IMR-90 (cell line): ENCODE results near the gene DIP2C. TPM values are rescaled to one million over a fixed set of nuclear protein-coding genes. Genes with fewer than 3 reads are reported as not detected.

Experiments used
- ATAC-seq: fragments of 200-7000 bp; cut with Tn5 transposase; 2 replicates; pipeline ENCODE4 v1.9.1; 2020; ENCODE audit warnings: low read depth, mild to moderate bottlenecking, moderate library complexity
- BruUV-seq: library from RNA; stranded (reverse); fragments of 400-500 nt; replicated peaks from 2 replicates; lab custom pipeline; 2021; lab: Mats Ljungman, UMichigan
- CTCF ChIA-PET: fragments of 300-600 bp; formaldehyde crosslinking; extraction: SDS; loops from one replicate; lab custom pipeline; 2021; ENCODE audit warnings: antibody characterized with exemption; lab: Yijun Ruan, JAX
- POLR2A ChIA-PET: fragments of 300-600 bp; sonication (Branson Sonifier 250); formaldehyde crosslinking; loops from one replicate; lab custom pipeline; 2022; ENCODE audit warnings: antibody characterized with exemption; ENCODE audit not compliant: unreplicated experiment; lab: Charles Lee
- DNase-seq: peaks from one replicate; pipeline ENCODE4 v3.0.0; 2013
- H2AFZ ChIP-seq: replicated peaks from 2 replicates; pipeline ENCODE3; 2013; ENCODE audit warnings: low read length, mild to moderate bottlenecking; ENCODE audit not compliant: poor library complexity
- H2AK5ac ChIP-seq: 2 replicates; pipeline ENCODE4 v1.6.1; 2013; ENCODE audit warnings: low read depth, low read length, inconsistent platforms
- H2AK9ac ChIP-seq: replicated peaks from 2 replicates; pipeline ENCODE3; 2013; ENCODE audit warnings: mild to moderate bottlenecking, low read depth, low read length, moderate library complexity; ENCODE audit not compliant: poor library complexity
- H2BK120ac ChIP-seq: 2 replicates; pipeline ENCODE4 v1.6.1; 2013; ENCODE audit warnings: low read depth, low read length, inconsistent platforms
- H2BK15ac ChIP-seq: 3 replicates; pipeline ENCODE4 v1.6.1; 2013; ENCODE audit warnings: low read depth, low read length, inconsistent platforms
- H2BK20ac ChIP-seq: 2 replicates; pipeline ENCODE4 v1.6.1; 2013; ENCODE audit warnings: low read depth, mild to moderate bottlenecking, inconsistent platforms, low read length, moderate library complexity
- H2BK5ac ChIP-seq: 2 replicates; pipeline ENCODE4 v1.6.1; 2013; ENCODE audit warnings: mild to moderate bottlenecking, low read depth, low read length, inconsistent platforms; ENCODE audit not compliant: poor library complexity, severe bottlenecking
- H3K14ac ChIP-seq: replicated peaks from 2 replicates; pipeline ENCODE4 v1.6.1; 2013; ENCODE audit warnings: low read depth, low read length, inconsistent platforms
- H3K18ac ChIP-seq: 2 replicates; pipeline ENCODE4 v1.6.1; 2013; ENCODE audit warnings: low read depth, low read length, control low read depth
- H3K23ac ChIP-seq: 2 replicates; pipeline ENCODE4 v1.6.1; 2013; ENCODE audit warnings: low read depth, low read length, inconsistent platforms
- H3K27ac ChIP-seq: 2 replicates; pipeline ENCODE4 v1.5.1; 2013; ENCODE audit warnings: mild to moderate bottlenecking, control low read depth, low read length; ENCODE audit not compliant: insufficient read depth
- H3K27me3 ChIP-seq: 2 replicates; pipeline ENCODE4 v1.6.1; 2013; ENCODE audit warnings: low read length; ENCODE audit not compliant: control insufficient read depth, insufficient read depth
- H3K36me3 ChIP-seq: 2 replicates; pipeline ENCODE4 v1.6.1; 2013; ENCODE audit warnings: low read length, mixed read lengths; ENCODE audit not compliant: control insufficient read depth, insufficient read depth
- H3K4ac ChIP-seq: 2 replicates; pipeline ENCODE4 v1.6.1; 2013; ENCODE audit warnings: low read depth, low read length, inconsistent platforms
- H3K4me1 ChIP-seq: 2 replicates; pipeline ENCODE4 v1.6.1; 2013; ENCODE audit warnings: low read length, mixed read lengths; ENCODE audit not compliant: control insufficient read depth, insufficient read depth
- H3K4me2 ChIP-seq: 2 replicates; pipeline ENCODE4 v1.6.1; 2013; ENCODE audit warnings: low read depth, mild to moderate bottlenecking, control low read depth, low read length, moderate library complexity
- H3K4me3 ChIP-seq: 2 replicates; pipeline ENCODE4 v1.5.1; 2013; ENCODE audit warnings: low read depth, mild to moderate bottlenecking, control low read depth, low read length, moderate library complexity; ENCODE audit not compliant: insufficient read depth
- H3K56ac ChIP-seq: 2 replicates; pipeline ENCODE4 v1.6.1; 2013; ENCODE audit warnings: low read length, inconsistent platforms; ENCODE audit not compliant: insufficient read depth; ENCODE audit errors: extremely low read depth
- H3K79me1 ChIP-seq, 2 experiments: 2 replicates each; pipeline ENCODE4 v1.6.1; 2013; ENCODE audit warnings: low read length in 2 of 2, inconsistent platforms in 1 of 2, low read depth in 1 of 2
- H3K9ac ChIP-seq: 2 replicates; pipeline ENCODE4 v1.6.1; 2013; ENCODE audit warnings: low read depth, low read length, control low read depth
- H3K9me1 ChIP-seq: 2 replicates; pipeline ENCODE4 v1.6.1; 2013; ENCODE audit warnings: low read length, inconsistent platforms; ENCODE audit not compliant: insufficient read depth
- H3K9me3 ChIP-seq: 2 replicates; pipeline ENCODE4 v1.6.1; 2013; ENCODE audit warnings: low read length; ENCODE audit not compliant: control insufficient read depth, insufficient read depth
- H4K20me1 ChIP-seq: 2 replicates; pipeline ENCODE4 v1.6.1; 2013; ENCODE audit warnings: low read length, inconsistent platforms; ENCODE audit not compliant: insufficient read depth
- H4K5ac ChIP-seq: 2 replicates; pipeline ENCODE4 v1.6.1; 2013; ENCODE audit warnings: mild to moderate bottlenecking, low read depth, low read length, control low read depth
- H4K8ac ChIP-seq, 2 experiments: 2 replicates each; pipeline ENCODE4 v1.6.1; 2013; ENCODE audit warnings: low read depth in 2 of 2, low read length in 2 of 2, control low read depth in 1 of 2, inconsistent platforms in 1 of 2
- H4K91ac ChIP-seq: 2 replicates; pipeline ENCODE4 v1.6.1; 2013; ENCODE audit warnings: low read depth, low read length, inconsistent platforms; ENCODE audit not compliant: insufficient read depth
- BHLHE40 ChIP-seq: fragments of 150-350 bp; IDR thresholded peaks from 2 replicates; pipeline ENCODE4 v1.6.1; 2016; ENCODE audit warnings: mild to moderate bottlenecking, low read depth, low read length
- CEBPB ChIP-seq: IDR thresholded peaks from 2 replicates; pipeline ENCODE4 v1.6.1; 2012; ENCODE audit warnings: low read depth, low read length, improper control_type of control experiment
- CHD1 ChIP-seq: IDR thresholded peaks from 2 replicates; pipeline ENCODE4 v1.6.1; 2012; ENCODE audit warnings: low read depth, low read length, improper control_type of control experiment
- CTCF ChIP-seq: conservative IDR thresholded peaks from 2 replicates; pipeline ENCODE4 v1.5.1; 2012; ENCODE audit warnings: mild to moderate bottlenecking, low read depth, low read length, improper control_type of control experiment
- FOS ChIP-seq: fragments of 150-350 bp; IDR thresholded peaks from 2 replicates; pipeline ENCODE4 v1.6.1; 2016; ENCODE audit warnings: low read depth, low read length
- MAFK ChIP-seq: IDR thresholded peaks from 2 replicates; pipeline ENCODE4 v1.6.1; 2012; ENCODE audit warnings: low read depth, low read length, improper control_type of control experiment
- MAZ ChIP-seq: IDR thresholded peaks from 2 replicates; pipeline ENCODE4 v1.6.1; 2012; ENCODE audit warnings: low read depth, mild to moderate bottlenecking, low read length, improper control_type of control experiment, moderate library complexity, borderline replicate concordance
- MXI1 ChIP-seq: IDR thresholded peaks from 2 replicates; pipeline ENCODE4 v1.6.1; 2012; ENCODE audit warnings: low read depth, mild to moderate bottlenecking, low read length, moderate library complexity, borderline replicate concordance
- NFE2L2 ChIP-seq: fragments of 150-350 bp; IDR thresholded peaks from 2 replicates; pipeline ENCODE4 v1.6.1; 2016; ENCODE audit warnings: low read depth, mild to moderate bottlenecking, low read length
- POLR2A ChIP-seq: IDR thresholded peaks from 2 replicates; pipeline ENCODE4 v1.6.1; 2012; ENCODE audit warnings: mild to moderate bottlenecking, low read depth, low read length
- RAD21 ChIP-seq: IDR thresholded peaks from 2 replicates; pipeline ENCODE4 v1.6.1; 2012; ENCODE audit warnings: low read length, improper control_type of control experiment
- RCOR1 ChIP-seq: IDR thresholded peaks from 2 replicates; pipeline ENCODE4 v1.6.1; 2012; ENCODE audit warnings: mild to moderate bottlenecking, low read length, improper control_type of control experiment; ENCODE audit not compliant: insufficient replicate concordance
- RFX5 ChIP-seq: IDR thresholded peaks from 2 replicates; pipeline ENCODE4 v1.8.0; 2012; ENCODE audit warnings: low read depth, mild to moderate bottlenecking, low read length, moderate library complexity
- SMC3 ChIP-seq: fragments of 150-350 bp; IDR thresholded peaks from 2 replicates; pipeline ENCODE4 v1.6.1; 2016; ENCODE audit warnings: low read depth, mild to moderate bottlenecking, antibody characterized with exemption, low read length, moderate library complexity
- USF2 ChIP-seq: fragments of 150-350 bp; IDR thresholded peaks from 2 replicates; pipeline ENCODE4 v1.6.1; 2017; ENCODE audit warnings: mild to moderate bottlenecking, antibody characterized with exemption, low read length, low read depth
- WGBS, 2 experiments: methylation state at CpG; one replicate each; pipeline versions ENCODE4 v1.1.5 to v1.1.7; 2013; ENCODE audit warnings: missing lambda C conversion rate in 2 of 2; ENCODE audit not compliant: insufficient read length in 1 of 2; ENCODE audit errors: extremely low coverage in 2 of 2; 5-methylcytosine and 5-hydroxymethylcytosine counted together
- dilution Hi-C: fragments of 300-500 bp; cut with HindIII; formaldehyde crosslinking; loops from one replicate; pipeline ENCODE4 v1.14.3; 2018; ENCODE audit warnings: low sequenced_read_pairs; ENCODE audit not compliant: unreplicated experiment
- in situ Hi-C: fragments of 300-500 bp; cut with MboI; formaldehyde crosslinking; loops from 3 replicates; pipeline ENCODE4 v1.14.3; 2019; ENCODE audit warnings: low sequenced_read_pairs, inconsistent platforms, mixed read lengths
- intact Hi-C: fragments of 100-400 bp; cut with micrococcal nuclease; formaldehyde crosslinking; loops from 2 replicates; pipeline ENCODE4 v1.10.0; 2022
- polyA plus RNA-seq, 3 experiments: library from polyadenylated mRNA; depleted of rRNA; stranded (reverse); fragments of >200 nt; gene quantifications; 2 replicates each; pipeline ENCODE4 v1.2.3, GENCODE V29; 2012; ENCODE audit warnings: low replicate concordance in 1 of 3
- total RNA-seq: library from RNA; depleted of rRNA; stranded (reverse); fragments of >200 nt; gene quantifications from 2 replicates; pipeline ENCODE4 v1.2.3, GENCODE V29; 2012
- TF ChIP-seq, protein P1 (sequence below): fragments of 150-350 bp; IDR thresholded peaks from 2 replicates; pipeline ENCODE4 v1.6.1; 2016; ENCODE audit warnings: low read depth, mild to moderate bottlenecking, low read length, moderate library complexity, borderline replicate concordance

DIP2C gene
- total and polyA plus RNA-seq, 2 of the 4 experiments (the other 2 are of a cell fraction): 8.6 to 17.3 TPM

GRCh38 chr10:389836-390448 lies 299.5 kb downstream of the DIP2C start:
- Histone ChIP-seq H3K79me1 (peaks cover 8 to 37% of the 10 kb centered on the region in 2 experiments; a peak in 3 of 4 replicates), H2AFZ (no peak overlapping the region), H4K91ac (no peak overlapping the region), H3K9me1 (peaks cover 26% of the 10 kb centered on the region), H3K23ac (no peak overlapping the region), H3K4ac (no peak overlapping the region), H4K5ac (no peak overlapping the region), H3K27ac (no peak overlapping the region), H4K20me1 (peaks cover 4% of the 10 kb centered on the region; the same call in 1 of the 2 replicates), H3K27me3 (no peaks in the 10 kb centered on the region), H2BK15ac (no peak overlapping the region), H3K18ac (no peak overlapping the region), H3K36me3 (peaks cover 36% of the 10 kb centered on the region), H2AK9ac (peak overlapping the region; percentile 45), H3K4me2 (no peak overlapping the region), H4K8ac (no peak overlapping the region), H3K9ac (no peak overlapping the region), H3K4me1 (no peaks in the 10 kb centered on the region), H2BK20ac (no peak overlapping the region), H2BK5ac (no peak overlapping the region), H2BK120ac (no peak overlapping the region), H2AK5ac (no peak overlapping the region), H3K9me3 (no peaks in the 10 kb centered on the region), H3K4me3 (no peak overlapping the region), H3K14ac (no peak overlapping the region), H3K56ac (no peak overlapping the region)
- POLR2A ChIA-PET: no interaction called here
- TF ChIP-seq RFX5 (no peak), CHD1 (no peak), BHLHE40 (no peak), MXI1 (no peak), POLR2A (no peak), MAFK (no peak), FOS (no peak), CTCF (no peak), USF2 (no peak), RCOR1 (no peak), CEBPB (no peak), NFE2L2 (no peak), MAZ (no peak), RAD21 (no peak), SMC3 (no peak)
- TF ChIP-seq, protein P1, sequence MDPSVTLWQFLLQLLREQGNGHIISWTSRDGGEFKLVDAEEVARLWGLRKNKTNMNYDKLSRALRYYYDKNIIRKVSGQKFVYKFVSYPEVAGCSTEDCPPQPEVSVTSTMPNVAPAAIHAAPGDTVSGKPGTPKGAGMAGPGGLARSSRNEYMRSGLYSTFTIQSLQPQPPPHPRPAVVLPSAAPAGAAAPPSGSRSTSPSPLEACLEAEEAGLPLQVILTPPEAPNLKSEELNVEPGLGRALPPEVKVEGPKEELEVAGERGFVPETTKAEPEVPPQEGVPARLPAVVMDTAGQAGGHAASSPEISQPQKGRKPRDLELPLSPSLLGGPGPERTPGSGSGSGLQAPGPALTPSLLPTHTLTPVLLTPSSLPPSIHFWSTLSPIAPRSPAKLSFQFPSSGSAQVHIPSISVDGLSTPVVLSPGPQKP: no peak
- in situ Hi-C loops: no loop called here
- CTCF ChIA-PET: no interaction called here
- dilution Hi-C loops: no loop called here
- 65% methylated on average over 9 of the region's 23 CpGs; no CpG with 5 or more reads in 1 of the 2 experiments for WGBS, 2 experiments
- BruUV-seq: no TSS peak
- DNase-seq (no peak), ATAC-seq (peak; percentile 35; the same call in 1 of the 2 replicates)
- intact Hi-C loops: no loop called here
